SH-SY5Y (cell line): Measurements from ENCODE around the gene MCRIP1.

Source experiments
- GATA2 ChIP-seq: IDR thresholded peaks from 2 replicates; pipeline ENCODE4 v1.6.1; 2011; ENCODE audit warnings: mild to moderate bottlenecking, low read depth, low read length
- GATA3 ChIP-seq: IDR thresholded peaks from 2 replicates; pipeline ENCODE4 v1.6.1; 2011; ENCODE audit warnings: low read depth, mild to moderate bottlenecking, low read length, moderate library complexity

- no peak for TF ChIP-seq GATA3
- no peak for TF ChIP-seq GATA2
These were observed 26.1 kb upstream of the MCRIP1 start for GRCh38 chr17:81858967-81859905.
